Activated CD4-positive, CD25-positive, alpha-beta regulatory T cell treated with anti-CD3 and anti-CD28 coated beads, Interleukin-2, amount 50 U/mL, for 72 hours (primary cell): ENCODE results near the gene AKT1S1.
A peak's percentile ranks its signal among the peaks of the same experiment; 100 is the strongest.

ENCODE experiments used
- DNase-seq: peaks from one replicate; pipeline ENCODE4 v3.0.0; 2021

AKT1S1 gene

DNA sequence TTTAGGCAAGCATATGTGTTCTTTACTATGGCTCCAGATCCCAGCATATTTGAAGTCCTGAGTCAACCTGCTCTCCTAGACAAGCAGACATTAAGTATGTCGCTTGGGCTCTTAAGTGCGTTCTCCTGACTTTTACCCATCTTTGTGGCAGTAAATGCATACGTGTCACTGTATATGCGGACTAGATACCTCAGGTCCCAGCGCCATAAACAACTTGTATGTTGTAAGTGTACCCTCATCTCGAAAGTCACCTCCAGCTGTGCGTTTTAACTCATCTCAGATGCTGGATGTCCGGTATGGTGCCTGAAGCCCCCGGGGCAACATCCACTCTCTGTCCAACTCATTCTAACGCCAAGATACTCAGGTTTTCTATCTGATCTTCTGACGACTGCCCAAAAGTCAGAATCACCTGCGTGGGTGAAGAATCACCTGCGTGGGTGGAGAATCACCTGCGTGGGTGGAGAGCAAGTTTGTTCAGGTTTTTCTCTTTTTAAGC lies 24.5 kb downstream of the AKT1S1 start:
- no peak for DNase-seq

DNA sequence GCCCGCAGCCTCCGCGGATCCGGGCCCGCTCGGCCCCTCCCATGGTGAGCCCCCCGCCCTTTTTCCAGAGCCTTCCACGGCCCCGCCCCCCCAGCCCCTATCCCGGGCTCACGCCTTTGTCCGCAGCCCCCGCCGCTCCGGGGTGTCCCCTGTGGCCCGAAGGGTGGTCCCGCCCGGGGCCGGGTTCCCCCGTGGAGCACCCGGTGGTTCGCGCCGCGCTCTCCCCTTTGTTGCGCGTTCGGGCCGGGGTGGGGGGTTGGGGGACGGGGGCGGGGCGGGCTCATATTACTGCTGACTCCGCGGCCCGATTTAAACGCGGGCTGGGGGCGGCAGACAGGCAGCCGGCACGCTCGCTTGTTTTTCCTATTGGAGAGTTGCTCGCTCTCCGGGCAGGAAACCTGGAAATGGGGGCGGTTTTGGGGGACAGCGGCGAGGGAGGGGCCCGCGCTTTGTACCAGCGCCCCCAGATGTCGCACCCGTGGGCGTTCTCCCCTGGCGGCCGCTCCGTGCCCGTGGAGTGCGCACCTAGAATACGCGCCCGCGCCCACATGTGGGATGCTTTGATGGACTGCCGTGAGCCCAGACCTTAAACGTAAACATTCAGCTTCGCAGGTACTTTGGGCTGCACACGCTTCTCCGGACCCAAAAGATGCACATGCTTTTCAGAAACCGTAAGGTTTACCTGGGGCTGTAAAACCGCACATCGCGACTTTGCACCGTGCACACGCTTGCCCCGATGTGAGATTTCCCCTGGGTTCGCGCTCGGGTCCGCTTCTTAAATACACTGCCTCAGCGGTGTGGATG lies 25.5 kb downstream of the AKT1S1 start:
- no peak for DNase-seq

DNA sequence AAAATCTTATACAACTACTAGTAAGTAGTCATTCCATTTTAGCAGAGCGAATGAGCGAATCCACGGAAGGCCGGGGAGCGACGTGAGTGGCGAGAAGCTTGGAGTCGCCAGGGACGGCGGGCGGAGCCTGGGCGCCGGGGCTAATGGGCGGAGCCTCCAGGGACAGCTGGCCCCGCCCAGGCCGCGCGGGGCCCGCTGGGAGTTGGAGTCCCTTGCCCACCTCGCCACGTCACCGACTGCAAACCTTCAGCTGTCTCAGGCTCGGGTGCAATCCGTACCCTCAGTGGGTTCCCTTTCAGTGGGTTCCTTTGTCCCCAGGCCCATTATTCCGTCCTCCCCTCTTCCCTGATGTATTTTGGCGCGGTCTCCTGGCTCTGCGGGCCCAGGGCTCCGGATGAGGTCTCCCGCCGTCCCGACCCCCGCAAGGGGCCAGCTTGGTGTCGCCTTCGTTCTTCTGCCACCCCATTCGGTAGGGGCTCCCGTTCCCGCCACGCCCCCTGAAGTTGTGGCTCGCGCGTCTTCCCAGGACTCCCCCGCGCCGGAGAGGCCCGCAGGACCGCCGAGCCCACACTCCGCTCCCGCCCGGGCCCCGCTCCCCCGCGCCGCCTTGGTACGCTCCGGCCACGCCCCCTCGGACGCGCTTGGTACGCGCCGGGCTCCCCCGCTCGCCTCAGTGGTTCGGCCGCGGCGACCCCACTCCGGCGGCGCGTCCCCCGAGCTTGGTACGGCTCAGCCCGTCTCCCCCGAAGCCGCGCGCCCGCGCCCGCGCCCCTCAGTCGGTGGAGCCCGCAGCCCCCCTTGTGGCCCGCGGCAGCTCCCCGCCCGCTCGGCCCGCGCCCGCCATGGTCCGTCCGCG lies 26.4 kb downstream of the AKT1S1 start, which contains the start of gene PTOV1:
TSS of gene PTOV1 (plus strand) at position 673 of the 856 bp plus-strand sequence.
- peak; percentile 93 for DNase-seq

DNA sequence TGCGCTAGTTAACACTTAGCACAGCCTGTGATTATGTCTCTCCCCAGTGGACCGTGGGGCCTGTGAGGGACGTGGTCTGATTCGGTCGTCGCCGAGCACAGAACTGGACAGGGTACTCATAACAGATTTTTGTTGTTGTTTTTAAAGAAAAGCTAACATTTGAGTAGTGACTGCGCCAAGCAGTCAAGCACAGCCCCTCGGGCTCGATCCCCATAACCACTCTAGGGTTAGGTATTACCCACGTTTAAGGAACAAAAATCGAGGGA lies 27.0 kb downstream of the AKT1S1 start:
- DNase-seq: no peak

DNA sequence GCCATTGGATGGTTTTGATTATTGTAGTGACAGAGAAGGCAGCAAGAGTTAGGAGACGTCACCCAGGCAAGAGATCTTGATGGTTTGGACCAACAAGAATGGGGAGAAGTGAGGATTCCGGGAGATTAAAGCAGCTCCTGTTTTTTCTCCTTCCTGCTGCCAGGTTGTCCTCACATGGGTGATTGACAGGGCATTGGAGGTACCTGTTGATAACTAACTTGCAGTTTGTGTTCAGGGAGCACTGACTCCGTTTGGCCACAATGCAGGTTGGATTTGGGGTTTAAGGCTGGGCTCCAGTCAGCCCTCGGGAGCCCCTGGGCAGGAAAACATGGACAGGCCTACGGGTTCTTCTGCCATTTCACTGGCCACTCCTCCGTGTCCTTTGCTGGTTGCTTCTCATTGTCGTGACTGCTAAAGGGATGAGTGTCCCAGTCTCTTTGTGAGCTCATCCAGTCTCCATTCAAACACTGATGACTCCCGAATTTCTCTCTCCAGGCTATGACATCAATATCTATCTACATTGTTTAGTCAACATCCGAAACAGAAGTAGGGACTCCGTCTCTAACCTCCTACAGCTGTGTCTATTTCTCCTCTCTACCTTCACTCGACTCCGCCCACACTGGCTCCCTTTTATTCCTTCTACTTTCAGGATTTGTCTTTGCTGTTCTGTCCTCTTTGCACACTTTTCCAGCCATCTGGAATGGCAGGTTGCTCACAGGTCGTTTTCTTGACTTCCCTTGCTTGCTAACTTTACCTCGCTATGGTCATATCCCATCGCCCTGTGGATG lies 27.5 kb downstream of the AKT1S1 start:
- no peak for DNase-seq

DNA sequence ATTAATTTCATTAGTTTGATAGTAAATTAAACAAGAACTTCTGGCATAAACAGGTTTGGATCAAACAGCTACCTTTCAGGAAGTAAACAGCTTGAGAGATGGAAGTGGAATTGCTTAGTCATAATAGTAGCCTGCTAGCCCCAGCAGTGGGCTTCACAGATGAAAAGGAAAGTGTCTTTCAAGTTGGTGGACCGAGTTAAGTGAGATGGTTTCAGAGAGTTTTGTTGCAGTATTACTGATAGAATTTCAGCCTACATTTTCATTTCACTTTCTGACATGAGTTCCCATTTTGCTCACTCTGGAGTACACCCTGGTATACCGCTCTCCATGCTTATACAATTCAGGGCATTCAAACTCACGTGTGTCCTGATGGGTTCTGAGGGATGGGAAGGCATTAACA lies 28.2 kb downstream of the AKT1S1 start:
- DNase-seq: no peak

DNA sequence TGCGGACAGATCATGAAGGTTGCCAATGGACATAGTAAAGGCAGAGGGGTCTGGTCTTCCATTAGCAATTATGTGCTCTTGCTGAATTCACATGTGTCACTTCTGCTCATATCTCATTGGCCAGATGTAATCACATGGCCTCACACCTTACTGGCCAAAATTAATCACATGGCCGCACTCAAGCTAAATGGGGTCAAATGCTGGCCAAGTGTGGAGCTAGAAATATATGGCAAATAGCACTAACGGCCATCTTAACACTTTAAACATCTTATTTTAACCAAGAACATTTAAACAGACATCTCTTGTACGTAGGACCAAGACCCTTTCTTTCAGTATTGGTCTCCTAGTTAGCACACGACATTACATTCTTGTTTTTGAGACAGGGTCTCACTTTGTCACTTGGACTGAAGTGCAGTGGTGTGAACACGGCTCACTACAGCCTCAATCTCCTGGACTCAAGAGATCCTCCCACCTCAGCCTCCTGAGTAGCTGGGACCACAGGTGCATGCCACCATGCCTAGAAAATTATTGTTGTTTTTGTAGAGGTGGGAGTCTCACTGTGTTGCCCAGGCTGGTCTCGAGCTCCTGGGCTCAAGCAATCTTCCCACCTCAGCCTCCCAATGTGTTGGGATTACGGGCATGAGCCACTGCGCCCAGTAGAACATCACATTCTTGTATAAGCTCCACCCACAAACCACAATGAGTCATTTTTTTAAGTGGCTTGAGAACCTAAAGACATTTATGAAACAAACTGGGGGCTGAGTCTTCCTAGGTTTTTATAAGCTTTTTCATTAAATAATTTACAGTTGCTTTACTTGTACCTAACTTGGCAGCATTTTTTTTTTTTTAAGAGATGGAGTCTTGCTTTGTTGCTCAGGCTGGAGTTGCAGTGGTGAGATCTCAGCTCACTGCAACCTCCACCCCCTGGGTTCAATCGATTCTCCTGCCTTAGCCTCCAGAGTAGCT lies 29.1 kb downstream of the AKT1S1 start:
- no peak for DNase-seq

DNA sequence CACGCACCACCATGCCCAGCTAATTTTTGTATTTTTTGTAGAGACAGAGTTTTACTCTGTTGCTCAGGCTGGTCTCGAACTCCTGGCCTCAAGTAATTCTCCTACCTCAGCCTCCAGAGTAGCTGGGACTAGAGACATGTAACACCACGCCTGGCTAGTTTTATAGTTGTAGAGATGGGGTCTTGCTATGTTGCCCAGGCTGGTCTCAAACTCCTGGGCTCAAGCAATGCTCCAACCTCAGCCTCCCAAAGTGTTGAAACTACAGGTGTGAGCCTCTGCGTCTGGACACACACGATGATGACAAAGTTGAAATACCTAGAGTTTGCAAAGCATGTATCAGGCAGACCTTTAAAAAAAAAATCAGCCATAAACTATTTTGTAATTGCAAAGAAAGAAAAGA lies 30.7 kb downstream of the AKT1S1 start:
- DNase-seq: no peak

DNA sequence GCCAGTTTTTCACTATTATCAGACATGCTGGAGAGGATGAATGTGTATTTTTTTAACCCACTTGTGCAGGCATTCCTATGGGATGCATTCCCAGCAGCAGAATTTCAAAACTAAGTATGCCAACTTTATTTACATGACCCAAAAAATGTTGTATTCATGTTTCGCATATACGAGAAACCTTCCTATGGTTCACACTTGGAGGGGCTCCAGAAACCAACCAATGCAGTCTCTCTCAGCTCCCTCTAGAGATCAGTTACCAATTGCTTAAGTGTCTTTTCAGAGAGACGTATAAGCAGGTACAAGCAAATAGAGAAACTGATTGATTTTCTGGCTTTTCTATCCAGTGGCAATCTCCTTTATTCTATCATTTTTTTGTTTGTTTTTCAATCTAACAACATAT lies 31.7 kb downstream of the AKT1S1 start:
- DNase-seq: no peak

DNA sequence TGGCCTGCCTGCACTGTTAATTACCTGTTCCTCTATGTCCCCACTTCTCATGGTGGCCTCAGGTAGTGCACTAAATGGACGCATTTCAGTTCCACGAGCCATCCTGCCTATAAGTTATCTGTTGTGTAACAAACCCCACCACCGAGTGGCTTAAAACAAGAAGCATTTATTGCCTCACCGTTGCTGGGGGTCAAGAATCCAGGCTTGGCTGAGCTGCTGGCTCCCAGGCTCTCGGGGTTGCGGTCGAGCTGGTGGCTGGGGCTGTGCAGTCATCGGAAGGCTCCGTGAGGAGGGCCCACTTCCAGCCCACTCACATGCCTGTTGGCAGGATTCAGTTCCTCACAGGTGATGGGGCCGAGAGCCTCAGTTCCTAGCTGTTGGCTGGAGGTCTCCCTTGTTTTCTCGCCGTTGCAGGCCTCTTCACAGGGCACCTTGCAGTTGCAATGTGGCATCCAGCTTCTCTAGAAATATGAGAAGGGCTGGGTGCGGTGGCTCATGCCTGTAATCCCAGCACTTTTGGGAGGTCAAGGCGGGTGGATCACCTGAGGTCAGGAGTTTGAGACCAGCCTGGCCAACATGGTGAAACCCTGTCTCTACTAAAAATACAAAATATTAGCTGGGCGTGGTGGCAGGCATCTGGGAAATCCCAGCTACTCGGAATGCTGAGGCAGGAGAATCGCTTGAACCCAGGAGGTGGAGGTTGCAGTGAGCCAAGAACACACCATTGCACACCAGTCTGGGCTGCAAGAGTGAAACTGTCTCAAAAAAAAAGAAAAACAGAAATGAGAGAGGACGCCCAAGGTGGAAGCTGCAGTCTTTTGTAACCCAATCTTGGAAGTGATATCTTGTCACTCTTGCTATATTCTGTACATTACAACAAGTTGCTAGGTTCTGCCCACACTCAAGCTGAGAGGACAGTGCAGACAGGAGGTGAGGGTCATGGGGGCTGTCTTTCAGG lies 32.7 kb downstream of the AKT1S1 start:
- DNase-seq: no peak

DNA sequence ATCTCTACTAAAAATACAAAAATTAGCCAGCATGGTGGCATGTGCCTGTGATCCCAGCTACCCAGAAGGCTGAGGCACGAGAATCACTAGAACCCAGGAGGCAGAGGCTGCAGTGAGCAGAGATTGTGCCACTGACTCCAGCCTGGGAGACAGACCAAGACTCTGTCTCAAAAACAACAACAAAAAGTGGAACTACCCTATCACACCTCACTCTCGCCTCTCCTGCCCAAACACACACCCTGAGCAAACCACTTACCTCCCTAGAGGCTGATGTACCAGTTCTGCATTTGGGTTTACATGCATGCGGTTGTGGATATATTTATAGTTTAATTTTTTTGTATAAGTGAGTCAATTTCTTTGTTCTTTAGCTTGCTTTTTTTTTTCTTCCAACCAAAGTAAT lies 33.9 kb downstream of the AKT1S1 start:
- DNase-seq: no peak

DNA sequence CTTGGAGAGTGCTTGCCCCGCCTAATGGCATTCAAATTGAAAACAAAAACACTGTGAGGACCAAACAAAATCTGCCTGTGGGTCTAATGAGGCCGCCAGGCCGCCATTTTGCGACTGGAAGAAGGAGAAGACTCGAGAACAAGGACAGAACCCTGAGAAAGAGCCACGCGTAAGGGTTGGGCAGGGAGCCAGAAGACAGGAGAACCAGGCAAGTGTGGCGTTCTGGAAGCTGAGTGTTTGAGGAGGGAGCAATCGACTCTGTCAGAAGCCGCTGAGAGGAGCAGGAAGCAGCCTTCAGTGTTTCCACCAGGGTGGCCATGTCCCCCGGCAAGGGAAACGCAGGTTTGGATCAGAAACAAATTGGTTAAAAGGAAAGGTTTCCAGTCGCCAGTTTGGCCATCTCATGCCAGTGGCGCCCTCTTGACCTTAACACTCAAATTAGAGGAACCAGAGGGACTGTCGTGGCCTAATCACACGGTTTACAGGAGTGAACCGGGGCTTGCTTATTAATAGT lies 36.4 kb downstream of the AKT1S1 start:
- DNase-seq: no peak

DNA sequence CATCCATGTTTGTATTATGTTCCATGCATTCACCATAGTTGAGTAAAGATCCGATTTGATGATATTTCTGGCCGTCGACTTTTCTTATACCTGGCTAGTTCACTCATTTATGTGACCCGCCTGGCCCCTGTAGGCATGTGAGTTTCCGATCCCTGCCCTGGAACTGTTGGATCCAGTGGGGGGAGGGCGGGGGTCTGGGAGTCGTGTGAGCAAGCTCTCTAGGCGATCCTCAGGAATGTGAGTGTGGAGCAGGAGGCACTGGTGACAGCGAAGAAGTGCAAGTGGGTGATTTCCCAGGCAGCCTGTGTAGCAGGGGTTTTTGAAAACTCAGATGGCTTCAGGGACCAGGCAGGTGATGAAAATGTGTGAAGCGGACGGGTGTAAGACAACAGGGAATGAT lies 36.8 kb downstream of the AKT1S1 start:
- no peak for DNase-seq

DNA sequence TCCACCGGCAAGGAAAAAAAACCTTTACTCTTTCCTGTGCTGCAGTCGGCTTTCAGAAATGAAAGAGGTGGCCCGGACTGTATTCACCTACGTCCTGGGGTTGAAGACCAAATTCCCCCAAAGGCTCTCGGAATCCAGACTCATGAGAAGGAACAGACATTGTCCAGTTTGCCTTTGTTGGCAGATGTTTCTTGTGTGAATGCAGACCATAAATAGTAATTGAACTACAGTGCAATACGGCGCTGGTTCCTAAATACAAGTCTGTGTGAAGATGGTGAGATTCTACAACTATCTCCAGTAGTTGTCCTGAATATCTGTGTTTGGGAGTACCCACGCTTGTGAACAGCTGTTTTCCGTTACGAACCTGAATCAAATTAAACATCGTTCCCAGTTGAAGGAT lies 37.4 kb downstream of the AKT1S1 start:
- DNase-seq: no peak

DNA sequence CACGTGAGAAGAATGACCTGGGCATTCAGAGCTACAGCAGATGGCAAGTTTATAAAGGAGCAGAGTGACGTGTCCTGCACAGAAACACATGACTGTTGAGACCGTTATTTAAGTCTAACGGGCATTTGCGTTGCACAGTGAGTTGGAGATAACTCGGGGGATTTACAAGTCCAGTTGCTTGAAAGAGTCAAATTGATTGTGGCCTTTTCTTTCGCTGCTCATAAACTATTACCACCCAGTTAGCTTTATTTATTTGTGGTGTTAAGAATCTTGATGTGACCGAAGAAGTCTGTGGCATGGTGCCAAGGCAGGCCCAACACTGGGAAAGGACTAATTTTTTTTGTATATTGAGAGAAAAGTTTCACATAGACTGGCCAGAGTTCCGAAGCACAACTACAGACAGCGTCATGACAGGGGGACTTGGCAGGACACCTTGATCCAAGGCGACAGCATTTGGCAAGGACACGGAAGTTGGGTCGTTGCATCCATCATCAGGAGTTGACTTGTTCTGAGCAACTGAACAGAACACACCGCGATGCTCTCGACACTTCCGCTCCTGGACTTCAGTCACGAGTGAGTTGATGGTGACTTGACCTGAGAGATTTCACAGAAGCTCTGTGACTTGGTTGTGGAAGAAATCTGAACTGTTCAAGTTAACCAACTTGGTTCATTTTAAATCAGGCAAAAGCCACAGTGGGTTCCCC lies 38.1 kb downstream of the AKT1S1 start:
- no peak for DNase-seq

DNA sequence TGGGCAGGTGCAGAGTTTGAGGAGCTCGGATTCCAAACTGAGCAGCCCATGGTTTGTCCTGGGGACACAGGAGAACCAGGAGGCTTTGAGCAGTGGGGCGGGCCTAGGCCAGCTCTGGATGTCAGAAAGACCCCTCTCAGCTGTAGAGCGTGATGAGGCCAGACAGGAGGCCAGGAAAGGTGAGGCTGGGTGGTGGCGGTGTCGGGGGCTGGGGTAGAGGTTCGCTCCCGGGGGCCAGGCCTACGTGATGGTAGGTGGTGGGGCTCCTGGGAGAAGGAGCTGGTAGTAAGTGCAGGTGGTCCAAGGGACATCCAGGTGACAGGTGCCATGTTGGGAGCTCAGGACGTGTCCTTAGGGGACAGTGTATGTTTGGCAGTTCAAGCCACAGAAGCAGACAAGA lies 39.7 kb downstream of the AKT1S1 start:
- no peak for DNase-seq

DNA sequence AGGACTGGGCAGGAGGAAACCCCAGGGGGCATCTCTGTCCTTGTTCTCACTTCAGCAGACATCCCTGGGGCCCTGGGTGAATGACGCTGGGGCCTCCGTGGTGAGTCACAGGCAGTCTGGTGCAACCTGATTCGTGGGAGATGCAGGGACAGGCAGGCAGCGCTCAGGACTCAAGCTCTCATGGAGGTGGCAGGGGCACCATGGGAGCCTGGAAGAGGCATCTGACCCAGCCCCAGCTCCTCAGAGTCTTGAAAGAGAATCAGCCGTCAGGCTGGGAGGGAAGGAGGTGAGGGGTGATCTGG lies 40.2 kb downstream of the AKT1S1 start:
- DNase-seq: no peak

DNA sequence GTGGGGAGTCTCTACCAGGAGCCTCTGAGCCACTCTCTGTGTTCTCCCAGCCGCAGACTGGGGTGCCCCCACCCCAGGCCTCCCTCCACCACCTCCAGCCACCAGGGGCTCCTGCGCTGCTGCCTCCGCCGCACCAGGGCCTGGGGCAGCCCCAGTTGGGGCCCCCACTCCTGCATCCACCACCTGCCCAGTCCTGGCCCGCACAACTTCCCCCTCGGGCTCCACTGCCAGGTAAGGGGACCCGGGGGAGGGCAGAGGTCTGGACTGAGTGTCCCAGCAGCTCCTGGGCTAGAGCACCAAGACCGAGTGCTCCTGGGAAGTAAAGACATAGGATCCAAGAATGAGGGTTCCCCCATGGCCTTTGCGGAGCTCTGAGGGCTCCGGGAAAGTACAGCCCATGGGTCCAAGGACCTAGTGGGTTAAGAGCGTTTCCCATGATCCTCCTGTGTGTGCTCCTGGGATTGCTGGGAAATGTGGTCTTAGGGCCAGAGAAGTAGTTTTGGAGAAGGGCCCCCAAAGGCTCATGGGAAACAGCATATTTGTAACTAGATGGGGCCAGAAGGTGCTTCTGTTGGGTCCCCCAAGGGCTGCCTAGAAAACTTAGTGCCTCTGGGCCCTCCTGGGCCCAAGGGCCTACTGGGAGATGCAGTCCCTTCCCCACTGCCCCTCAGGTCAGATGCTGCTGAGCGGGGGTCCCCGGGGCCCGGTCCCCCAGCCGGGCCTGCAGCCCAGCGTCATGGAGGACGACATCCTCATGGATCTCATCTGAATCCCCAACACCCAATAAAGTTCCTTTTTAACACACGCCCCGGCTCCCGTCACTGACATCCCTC lies 40.8 kb downstream of the AKT1S1 start:
- DNase-seq: no peak

DNA sequence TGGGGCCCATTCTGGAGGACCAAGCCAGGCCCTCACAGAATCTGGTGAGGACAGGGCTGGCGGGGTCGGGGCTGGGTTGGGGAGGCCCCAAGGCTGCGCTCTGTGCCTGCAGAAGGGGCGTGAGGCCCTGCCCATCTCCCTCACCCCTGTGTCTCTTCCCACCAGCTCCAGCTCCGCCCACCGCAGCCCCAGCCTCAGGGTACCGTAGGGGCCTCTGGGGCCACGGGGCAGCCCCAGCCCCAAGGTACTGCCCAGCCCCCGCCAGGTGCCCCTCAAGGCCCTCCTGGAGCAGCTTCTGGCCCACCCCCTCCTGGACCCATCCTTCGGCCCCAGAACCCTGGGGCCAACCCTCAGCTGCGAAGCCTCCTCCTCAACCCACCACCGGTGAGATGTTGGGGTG lies 41.6 kb downstream of the AKT1S1 start:
- no peak for DNase-seq
